CD4-positive, alpha-beta T cell treated with Interleukin-6 for 4 hours (primary cell): Measurements from ENCODE around the gene PGBD2.
"Not testable (repeated sequence)": the region's sequence is repeated elsewhere in the genome, so short reads cannot be mapped to it uniquely, and the experiment has no call there.

Source experiments
- DNase-seq: peaks from one replicate; pipeline ENCODE4 v3.0.0-alpha.2; 2020; ENCODE audit warnings: mixed read lengths

Gene PGBD2, protein sequence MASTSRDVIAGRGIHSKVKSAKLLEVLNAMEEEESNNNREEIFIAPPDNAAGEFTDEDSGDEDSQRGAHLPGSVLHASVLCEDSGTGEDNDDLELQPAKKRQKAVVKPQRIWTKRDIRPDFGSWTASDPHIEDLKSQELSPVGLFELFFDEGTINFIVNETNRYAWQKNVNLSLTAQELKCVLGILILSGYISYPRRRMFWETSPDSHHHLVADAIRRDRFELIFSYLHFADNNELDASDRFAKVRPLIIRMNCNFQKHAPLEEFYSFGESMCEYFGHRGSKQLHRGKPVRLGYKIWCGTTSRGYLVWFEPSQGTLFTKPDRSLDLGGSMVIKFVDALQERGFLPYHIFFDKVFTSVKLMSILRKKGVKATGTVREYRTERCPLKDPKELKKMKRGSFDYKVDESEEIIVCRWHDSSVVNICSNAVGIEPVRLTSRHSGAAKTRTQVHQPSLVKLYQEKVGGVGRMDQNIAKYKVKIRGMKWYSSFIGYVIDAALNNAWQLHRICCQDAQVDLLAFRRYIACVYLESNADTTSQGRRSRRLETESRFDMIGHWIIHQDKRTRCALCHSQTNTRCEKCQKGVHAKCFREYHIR

DNA sequence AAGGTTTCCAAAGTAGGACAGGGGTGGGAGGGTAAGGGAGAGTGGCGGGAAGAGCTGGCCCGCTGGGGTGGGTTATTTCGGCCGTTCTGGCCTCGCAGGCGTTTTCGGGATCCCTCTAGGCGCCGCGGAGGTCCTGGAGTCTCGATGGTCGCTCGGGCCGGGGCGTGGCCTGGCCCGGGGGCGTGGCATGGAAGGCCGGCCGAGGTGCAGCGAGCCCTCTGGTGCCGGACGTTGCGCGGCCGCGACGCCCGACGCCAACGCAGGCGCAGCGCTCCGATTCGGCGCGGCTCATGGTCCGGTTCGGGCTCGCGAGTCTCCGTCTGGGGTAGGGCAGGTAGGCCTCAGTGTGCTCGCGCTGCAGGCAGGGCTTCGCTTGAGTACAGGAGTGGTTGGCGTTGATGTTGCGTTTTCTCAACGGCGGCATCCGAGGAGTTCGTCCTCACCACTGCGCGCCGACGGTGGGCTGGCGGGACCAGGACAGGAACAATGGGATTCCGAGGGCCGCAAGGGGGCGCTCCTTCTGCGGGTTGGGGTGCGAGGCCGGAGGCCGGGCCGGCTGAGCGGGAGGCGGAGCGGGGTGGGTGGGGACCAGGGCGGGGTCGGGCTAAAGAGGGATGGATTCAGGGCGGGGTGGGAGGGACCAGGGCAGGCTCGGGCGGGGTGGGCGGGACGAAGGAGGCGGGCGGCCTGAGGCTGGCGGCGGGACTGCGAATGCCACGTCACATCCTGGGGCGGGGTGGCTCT lies at the start of gene PGBD2:
PGBD2 (plus strand) TSS at position 227 of the 744 bp plus-strand sequence. CDS start 7,628 bp downstream, outside the sequence.
- peak; percentile 98 for DNase-seq

DNA sequence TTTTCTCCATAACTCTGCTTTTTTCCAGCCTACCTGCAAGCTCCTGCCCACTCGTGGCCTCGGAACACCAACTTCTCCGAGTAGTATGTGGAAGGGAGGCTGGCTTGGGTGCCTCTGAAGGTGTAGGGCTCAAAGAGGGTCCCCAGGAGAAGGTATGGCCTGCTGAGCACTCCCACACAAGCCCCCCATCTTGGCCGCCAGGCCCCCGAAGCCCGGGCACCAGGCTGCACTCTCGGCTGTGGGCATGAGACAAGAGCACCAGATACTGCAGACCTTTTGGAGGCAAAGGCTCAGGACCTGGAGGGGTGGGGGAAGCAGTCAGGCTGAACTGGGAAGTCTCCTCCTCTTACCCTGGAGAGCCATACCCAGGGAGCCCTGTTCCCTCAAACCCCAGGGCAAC lies 48.8 kb upstream of the PGBD2 start:
- no peak for DNase-seq

DNA sequence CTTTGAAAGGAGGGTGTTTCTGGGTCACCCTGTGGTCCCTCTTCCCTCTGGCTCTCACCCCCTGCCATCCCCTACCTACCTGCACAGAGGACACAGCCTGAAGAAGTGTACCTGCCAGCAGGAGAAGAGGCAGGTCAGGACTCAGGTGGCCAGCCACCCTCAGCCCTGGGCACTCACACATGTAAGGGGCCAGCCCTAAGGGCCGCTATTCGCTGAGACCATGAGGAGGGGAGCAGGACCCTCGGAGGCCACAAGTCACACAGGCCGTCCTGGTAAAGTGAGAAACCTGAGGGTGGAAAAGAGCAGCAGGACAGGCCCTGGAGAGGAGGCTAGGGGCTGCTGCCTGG lies 48.3 kb upstream of the PGBD2 start:
- DNase-seq: no peak

DNA sequence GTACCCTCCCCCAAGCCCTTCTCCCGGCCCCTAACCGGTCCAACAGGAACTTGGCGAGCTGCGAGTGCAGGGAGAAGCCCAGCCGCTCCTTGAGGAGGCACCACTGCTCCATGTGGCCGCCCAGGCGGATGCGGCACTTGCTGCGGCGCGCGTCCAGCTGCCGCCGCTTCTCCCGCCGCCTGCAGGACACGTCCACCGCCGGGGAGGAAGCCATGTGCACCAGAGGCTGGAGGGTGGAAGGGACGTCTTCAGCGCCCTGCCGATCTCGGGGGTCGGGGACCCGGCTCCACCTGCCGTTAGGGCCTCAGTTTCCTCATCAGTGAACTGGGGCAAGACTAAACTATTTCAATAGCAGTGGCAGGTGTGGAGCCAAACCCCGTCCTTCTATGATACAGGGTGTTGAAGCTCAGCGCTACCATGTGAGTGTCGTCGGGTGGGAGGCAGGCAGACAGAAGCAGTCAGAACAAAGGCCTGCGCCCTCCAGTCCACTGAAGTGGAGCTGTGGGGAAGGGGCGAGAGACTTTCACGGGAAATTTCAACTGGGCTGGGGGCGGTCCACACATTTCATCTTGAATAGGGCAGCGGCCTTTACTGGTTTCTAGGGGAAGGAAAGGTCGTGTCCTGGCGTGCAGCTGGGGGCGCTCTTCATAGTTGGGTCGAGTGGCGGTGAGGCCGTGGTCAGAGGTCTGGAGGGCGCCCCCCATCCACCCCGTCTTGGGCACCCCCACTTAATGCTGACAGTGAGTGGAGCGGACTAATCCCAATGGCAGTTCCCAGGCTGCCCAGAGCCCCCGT lies 47.7 kb upstream of the PGBD2 start:
- peak; percentile 39 for DNase-seq

DNA sequence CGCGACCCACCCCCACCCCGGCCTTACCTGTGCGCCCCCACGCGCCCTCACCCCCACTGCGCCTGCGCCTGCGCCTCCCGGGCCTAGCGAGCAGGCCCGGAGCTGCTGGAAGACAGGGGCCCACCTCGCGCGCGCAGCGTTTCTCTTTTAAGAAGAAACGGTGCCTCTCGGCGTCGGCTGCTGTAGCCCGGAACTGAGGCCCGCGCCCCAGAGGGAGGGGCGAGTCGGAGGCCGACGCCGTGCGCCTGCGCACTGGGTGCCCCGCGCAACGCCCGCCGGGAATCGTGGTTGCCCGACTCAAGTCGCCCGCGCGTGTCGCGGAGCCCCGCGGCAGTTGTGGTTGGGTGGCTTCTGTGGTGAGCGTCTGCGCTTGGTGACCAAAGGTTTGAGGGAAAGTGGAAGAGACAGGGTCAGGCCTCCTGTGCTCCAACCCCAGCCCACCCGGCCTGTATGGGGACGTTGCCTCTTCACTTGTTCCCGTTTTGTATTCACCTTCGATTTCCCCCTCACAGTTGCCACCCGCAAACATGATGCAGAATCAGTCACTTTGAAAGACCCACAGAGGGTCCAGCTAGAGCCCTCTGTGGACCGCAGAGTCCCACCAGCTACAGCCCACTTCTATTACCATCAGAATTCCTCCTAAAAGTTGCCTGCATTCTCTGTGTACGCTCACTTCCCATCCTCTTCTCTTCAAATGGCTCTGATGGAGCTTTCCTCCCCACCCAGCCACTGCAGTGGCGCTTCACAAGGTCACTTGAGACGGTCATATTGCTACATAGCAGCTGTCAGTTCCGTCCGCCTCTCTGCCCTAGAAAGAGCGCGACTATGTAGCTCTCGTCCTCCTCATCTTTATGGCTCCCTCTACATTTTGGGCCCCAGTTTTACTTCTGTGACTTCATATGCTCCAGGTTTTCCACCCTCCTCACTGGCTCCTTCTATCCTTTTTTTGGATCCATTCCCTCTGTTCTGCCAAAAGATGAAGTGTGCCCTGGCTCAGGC lies 46.8 kb upstream of the PGBD2 start, which contains the start of gene ZNF692:
ZNF692 (minus strand) TSS at position 195 of the 999 bp plus-strand sequence. CDS start 776 bp downstream, outside the sequence.
- peak; percentile 98 for DNase-seq

DNA sequence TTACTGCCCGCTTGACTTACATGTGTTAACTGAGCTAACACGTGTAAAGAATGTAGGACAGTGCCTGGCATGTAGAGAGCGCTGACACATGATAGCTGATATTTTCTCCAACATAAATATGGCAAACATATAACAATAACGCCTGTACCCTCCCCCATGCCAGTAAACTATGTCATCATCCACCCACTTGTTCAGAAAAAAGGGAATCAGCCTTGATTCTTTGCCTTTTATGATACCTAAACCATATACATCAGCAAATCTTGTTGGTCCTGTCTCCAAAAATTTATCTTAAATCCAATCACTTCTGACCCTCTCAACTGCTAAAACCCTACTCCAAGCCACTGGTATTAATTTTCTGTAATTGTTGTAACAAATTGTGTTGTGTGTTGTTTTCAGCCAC lies 46.0 kb upstream of the PGBD2 start:
- DNase-seq: no peak

DNA sequence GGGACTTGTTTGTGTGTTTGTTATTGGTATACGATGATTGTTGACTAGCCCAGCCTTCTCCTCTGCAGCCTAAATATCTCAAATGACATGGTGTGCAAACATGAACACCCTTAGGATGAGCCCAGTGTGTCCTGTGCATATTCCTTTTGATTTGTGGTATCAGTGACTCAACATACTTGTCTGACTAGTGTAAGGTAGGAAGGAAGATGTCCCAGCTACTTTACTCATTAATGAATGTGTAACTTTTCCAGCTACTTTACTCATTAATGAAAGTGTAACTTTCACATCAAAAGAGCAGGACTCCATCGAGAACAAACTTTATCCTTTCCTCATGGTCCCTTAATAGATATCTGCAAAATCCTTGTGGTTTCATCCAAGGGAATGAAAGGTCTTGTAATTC lies 44.4 kb upstream of the PGBD2 start:
- DNase-seq: no peak

DNA sequence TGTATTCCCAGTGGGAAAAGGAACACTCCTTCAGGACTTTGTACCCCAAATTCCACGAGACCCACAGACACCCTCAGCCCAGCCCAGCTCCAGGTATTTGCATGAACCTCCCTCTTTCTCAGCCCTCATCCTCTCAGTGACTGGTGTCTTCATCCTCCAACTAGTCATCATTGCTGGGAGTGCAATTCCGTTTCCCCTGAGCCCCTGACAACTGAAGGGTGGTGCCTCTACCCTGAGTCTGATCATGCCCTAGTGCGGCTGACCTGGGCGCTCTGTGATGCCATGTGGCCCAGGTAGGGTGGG lies 43.4 kb upstream of the PGBD2 start:
- DNase-seq: no peak

DNA sequence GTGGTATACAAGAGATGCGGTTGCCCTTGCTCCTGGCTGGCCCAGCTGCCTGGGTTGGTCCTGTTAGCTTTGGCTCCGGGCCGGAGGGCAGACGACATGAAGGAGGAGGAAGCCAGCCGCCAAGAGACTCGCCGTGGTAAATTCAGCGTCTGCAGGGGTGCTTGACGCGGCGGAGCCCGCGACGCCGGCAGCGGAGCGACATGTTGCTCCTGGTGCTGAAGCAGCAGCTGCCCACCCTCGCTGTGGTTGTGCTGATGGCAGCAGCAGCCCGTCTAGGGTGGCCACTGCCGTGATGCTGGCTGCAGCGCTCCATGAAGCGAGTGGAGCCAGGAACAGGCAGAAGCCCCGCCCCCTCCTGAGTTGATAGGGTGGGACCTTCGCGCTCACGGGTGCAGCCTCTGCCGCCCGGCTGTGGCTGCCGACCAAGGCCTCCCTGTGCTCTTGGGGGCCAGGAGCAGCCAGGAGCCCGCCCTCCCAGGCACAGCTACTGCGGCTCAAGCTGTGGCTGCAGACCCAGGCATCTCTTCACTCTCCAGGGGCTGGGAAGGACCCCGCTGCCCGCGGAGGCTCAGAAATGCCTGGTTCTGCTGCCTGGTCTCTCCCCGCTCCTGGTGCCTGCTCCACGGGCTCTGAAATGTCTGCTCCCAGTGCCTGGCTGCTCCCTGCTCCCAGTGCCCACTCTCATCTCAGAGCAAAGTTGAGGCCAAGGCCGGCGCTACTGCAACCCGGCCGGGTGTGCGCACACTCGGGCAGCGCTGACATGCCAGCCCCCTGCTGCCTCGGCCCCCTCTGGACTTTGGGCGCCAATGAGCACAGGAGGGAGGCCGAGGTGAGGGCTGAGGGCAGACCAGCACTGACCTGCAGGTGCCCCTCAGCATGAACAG lies 42.8 kb upstream of the PGBD2 start:
- peak; percentile 91 for DNase-seq

DNA sequence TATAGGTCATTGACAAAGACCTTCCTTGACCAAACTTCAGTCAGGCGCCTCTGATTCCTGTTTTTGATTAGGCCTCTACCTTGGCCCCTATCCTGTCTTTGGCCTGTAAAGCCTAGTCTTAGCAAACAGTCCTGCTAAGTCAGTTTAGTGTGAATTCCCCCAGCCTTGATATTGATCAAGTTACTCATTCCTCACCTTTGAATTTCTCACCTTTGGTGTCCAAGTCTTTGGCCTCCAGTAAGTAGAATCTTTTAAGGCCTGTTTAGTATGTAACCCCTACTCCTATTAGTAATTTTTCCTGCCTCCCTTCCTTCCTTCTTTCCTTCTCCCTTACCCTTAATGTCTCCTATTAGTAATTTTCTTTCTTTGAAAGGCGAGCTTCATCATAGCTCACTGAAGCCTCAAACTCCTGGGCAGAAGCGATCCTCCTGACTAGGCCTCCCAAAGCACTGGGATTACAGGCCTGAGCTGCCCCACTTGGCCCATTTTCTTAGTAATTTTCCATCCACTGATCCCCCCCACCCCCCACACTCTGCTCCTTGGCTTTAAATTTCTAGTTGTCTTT lies 34.1 kb upstream of the PGBD2 start:
- DNase-seq: no peak

DNA sequence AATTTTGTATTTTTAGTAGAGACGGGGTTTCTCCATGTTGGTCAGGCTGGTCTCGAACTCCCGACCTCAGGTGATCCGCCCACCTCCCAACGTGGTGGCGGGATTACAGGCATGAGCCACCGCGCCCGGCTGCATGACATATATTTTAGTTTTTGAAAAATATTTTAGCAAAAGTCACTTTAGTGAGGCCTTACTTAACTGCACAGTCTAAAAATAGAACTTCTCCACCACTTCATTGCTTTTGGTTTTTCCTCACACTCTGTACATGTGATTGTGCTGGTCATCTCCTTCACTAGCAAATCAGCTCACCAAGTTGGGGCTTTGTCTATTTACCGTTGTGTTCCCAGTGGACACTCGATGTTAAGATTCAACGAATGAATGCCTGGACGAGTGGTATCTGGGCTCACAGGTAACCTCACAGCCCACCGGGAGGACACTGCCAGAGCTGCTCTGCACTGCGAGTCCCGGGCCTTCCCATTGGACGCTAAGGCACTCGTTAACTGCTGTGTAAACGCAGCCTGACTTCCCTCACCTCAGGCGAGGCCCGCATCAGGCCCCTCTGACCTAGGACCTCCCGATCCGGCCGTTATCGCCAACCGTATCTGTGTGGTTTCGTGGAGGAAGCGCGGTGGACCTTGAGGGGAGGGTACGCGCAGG lies 33.2 kb upstream of the PGBD2 start:
- DNase-seq: peak; percentile 49

DNA sequence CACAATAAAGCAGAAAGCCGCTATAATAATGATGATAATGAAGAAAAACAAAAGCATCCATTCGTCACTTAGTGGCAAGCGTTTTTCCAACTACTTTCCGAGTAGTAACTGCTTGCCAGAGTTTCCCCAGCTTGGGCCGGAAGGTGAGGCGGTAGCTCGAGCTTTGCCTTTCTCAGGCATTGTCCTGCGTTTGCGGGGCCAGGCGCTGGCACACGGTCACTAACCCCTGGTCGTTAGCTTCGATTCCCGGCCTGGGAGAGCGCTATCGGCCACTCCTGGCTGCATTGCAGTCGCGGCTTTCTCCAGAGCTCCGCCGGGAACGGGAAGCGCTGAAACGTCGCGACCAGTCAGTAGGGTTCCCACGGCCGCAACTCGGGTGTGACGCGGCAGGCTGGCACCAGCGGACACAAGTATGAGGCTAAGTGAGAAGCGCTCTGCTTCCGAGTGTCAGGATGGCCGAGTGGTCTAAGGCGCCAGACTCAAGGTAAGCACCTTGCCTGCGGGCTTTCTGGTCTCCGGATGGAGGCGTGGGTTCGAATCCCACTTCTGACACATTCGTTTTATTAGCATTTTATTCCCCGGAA lies 32.5 kb upstream of the PGBD2 start:
- peak; percentile 87 for DNase-seq

DNA sequence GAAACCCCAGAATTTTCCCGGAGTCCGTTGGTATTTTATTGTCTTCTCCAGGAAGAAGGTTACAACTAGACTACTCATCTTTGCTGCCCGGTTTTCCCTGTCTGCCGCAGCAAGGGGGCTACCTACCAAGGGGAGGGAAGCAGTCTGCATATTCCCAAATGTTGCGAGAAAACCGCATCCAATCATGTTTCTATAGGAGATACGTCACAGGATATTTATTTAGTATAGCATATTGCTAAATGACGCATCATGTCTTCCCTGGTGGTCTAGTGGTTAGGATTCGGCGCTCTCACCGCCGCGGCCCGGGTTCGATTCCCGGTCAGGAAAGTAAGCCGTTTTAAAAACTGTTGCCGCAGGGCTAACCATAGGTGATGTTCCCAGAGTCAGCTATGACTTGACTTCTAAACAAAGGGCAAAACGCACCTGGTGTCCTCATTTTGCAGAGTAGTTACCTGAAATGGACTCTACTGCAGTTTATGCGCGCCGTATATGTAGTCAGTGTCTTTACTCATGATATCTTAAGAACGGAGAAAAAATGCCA lies 32.0 kb upstream of the PGBD2 start:
- peak; percentile 82 for DNase-seq

DNA sequence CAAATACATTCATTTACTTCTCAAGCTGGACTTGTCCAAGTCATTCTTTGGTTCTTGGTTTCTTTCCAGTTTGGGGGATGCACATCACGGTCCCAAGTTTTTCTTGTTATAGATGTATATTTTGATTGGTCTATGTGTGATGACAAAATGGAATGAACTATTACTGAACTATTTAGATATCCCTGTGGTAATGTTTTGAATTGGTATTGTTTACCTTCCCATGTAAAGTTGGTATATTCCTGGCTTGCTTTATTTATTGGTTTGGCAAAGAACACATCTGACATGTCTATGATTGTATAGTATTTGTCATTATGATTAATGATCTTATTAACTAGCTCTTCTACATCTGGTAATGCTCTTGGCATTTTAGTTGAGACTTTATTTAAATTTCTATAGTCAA lies 24.8 kb upstream of the PGBD2 start:
- DNase-seq: no peak

DNA sequence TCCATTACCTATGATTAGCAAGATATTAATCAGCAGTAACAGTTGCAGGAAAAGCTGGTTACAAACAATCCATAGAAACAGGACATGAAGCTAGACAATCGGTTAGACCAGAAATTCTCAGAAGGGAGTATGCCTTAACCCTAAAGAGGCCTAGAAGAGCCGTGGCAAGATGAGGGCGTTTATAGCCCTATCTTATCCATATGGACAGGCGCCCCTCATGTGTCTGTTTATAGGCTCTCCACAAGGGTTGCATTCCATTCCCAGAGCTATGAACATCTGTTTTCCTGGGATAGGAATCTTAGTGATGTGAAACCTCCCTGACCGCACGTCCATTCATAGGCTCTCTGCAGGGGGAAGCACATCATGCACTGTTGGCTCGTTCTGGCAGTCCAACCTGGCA lies 23.6 kb upstream of the PGBD2 start:
- DNase-seq: not testable (repeated sequence)

DNA sequence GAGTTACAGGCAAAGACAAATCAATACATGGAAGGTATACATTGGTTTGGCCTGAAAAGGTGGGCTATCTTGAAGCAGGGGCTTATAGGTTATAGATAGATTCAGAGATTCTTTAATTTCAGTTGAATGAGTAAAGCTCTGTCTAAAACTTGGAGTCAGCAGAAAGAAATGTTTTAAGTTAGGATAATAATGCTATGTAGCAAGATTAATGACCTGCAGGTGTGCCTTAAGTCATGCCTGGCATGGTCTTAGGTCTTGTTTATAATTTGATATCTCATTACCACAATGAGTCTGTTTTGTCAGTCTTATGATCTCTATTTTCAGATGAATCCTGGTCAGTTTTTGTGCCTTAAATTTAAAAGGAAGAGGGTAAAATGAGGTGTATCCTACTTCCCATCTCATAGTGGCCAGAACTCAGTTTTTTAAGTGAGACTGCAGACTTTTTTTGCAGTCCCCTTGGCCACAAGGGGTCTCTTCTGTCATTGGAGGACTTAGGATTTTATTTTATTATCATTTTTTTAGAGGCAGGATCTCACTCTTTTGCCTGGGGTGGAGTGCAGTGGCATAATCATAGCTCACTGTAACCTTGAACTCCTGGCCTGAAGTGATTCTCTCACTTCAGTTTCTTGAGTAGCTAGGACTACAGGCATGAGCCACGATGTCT lies 21.3 kb upstream of the PGBD2 start:
- DNase-seq: no peak

DNA sequence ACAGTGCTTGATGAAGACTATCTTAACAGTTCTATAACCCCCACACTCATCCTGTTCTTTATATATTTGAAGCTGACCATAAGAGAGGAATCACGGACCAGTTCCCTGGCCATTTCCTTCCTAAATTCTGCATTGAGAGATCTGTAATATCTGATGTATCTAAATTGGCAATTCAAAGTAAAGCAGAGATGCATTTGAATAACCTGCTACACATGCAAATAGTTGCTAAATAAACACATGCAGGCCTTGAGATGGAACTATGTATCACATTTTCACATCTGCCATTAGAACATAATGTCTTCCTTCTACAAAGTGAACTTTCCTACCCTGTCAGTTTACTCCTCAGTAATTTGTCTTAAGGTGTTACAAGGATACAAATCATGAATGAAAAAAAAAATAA lies 20.4 kb upstream of the PGBD2 start:
- no peak for DNase-seq

DNA sequence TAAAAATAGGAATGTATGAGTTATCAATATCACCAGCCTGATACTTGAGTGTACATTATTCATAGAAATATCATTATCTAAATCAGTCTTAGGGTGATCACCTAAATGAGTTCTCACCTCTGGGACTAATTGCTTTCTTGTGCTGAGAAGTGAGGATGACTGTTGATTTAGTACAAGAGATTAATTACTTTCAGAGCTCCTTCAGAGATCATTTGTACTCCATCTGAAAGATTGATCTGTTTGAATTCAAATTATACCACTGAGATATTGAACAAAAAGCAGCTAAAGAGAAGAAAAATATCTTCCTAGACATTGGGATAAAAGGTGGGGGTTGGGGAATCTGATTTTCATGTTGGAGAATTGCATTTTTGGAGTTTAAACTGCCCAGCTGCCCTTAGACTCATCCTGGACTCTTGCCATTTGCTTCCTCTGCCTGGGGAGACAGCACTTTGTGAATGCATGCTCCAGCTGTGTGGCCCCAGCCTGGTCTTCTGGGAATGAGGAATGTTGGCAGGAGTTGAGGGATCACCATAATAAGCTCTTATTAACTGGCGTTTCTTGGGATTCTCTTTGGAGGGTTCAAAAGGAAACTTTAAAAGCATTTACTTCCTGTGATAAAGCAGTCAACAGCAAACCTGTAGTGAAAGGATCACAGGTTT lies 19.7 kb upstream of the PGBD2 start:
- no peak for DNase-seq
